ENCODE measurements around the gene LTBP1.

Gene LTBP1

GRCh38 chr2:33084433-33084832 lies 137.7 kb downstream of the LTBP1 start:
- DNase-seq, result no peak

- DNase-seq, result no peak
Observed at GRCh38 chr2:33085646-33086045, 138.9 kb downstream of the LTBP1 start.

DNA sequence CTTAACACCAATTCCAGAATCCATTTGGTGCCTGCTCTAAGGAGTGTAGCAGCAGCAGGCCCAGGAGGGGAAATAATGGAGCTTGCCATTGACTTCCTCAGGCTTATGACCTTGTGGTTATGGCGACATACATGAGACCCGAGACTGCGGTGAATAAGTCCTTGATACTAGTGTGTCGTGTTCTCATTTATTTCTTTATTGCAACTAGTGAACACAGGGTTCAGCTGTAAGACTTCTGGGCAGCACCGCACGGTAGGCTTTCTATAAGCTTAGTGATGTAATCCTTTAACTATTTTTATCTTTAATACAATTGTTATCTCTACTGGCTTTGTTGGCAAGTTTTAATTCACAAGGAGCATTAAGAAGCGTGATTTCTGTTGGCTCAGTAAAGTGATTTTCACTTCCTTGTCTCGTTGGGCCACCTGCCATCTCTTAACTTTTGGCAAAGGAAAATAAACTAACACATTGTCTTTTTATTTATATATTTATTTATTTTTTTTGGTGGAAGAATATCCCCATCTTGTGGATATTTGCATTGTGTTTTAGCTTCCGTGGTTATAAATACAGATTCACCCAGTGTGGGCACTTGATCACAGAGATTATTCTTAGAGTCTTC lies 139.8 kb downstream of the LTBP1 start:
- DNase-seq, result no peak

GRCh38 chr2:33090553-33091134 lies 143.9 kb downstream of the LTBP1 start:
- DNase-seq, result no peak

DNA sequence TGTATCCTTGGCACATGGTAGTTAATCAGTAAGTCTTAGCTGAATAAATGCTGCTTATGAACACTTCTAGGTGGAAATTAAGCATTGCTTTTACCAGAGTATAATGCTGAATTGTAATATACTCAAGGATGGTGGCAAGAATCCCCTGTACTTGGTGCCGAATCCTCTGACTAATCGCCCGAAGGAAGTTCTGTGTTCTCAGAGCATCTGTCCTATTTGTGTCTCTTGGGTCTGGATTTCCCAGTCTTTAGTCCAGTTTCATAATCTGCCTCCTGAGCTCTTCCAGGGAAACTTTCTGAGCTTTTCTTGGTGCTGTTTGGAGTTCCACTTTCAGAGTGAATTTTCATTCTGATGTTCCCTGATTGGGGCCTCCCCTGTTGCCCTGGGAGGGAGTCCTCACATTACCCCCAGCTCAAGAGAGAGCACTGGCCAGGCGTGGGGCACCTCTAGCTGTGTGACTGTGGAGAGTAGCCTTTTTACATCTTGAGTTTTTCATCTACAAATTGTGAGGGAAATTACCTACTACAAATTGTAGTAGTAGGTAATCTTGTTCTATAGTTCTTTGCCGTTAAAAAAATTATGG lies 144.9 kb downstream of the LTBP1 start:
- DNase-seq, result no peak

DNA sequence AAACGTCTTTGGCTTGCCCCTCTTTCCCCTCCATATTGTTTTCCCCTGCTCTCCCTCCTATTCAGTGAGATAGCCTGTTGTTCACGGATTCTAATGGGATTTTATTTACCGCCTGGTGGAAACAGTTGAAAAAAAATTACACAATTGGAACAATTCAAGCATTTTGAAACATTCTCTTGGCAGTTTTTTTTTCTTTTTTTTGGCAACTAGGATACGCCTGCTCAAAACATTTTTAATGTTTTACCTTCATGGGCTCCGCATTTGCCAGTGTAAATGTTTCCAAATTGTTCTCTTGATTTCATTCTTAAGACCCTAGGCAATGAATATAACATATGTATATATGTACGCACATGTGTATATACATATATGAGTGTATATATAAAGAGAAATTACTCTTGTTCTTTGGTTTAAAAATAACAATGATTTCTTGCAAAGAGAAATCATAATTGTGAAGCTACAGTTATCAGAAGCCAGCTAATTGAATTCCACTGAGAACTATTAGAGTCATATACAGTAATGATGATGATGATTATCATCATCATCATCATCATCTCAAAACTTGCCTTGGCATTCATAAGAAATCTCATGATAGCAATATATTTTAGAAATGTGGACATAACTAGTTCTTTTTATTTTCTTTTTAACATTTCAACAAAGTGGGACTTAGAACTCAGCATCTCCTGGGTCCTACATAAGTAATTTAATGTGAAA lies 146.7 kb downstream of the LTBP1 start:
- no peak for DNase-seq

DNA sequence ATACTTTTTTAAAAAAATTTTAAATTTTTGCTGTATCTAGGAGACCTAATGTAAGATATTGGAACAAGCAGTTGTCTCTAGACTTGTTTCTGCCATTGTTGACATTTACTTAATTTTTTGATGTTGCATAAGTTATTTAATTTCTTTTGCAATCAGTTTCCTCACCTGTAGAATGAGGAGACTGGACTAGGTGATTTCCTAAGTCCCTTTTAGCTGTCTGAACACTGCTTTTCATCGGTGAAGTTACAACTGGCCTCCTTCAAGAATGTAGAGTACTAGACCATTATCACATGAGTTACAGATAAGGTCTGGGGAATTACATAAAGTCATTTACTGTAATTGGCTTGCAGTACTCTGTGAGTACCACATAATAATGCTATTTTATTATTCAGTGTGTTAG lies 147.6 kb downstream of the LTBP1 start:
- DNase-seq, result no peak

GRCh38 chr2:33099989-33100388 lies 153.2 kb downstream of the LTBP1 start:
- DNase-seq, result no peak

DNA sequence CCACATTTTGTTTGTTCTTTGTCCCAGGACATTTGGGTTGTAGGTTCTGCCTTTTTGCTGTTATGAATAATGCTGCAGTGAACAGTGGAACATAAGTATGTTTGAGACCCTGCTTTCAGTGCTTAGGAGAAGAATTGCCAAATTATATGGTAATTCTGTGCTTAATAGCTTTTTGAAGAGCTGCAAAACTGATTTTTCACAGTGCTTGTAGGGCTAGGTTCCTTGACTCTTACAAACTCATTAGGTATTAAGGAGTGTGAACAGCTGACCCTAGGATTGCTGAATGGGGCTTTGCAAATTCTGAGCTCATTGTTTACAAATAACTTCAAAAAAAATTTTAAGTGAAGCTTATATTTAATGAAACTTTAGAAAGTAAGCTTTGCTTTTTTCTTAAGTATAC lies 154.2 kb downstream of the LTBP1 start:
- DNase-seq, result no peak

DNA sequence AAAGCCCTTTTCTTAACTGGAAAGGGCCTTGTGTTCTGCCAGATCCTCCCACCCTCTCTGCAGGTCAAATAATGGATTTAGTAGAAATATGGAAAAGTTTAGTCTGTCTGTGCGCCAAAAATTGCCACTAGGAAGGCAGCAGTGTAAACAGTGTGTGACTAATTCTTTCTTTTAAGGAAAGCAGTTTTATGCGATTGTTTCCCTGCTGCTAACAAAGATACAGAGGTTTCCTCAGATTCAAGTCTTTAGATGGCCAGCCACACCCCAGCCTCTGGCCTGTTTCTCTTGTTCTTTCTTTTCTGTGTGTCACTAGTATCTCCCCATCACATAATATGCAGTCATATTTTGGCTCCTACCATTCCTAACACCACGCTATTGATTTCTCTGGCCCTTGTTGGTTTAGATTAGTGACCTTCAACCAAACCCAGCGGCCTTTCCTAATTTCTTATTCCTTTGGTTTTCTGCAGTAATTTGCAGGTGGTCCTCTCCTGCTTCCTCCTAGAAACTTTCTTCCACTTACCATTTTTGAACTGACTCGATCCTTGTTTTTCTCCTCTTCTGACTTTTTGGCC lies 157.4 kb downstream of the LTBP1 start:
- no peak for DNase-seq

DNA sequence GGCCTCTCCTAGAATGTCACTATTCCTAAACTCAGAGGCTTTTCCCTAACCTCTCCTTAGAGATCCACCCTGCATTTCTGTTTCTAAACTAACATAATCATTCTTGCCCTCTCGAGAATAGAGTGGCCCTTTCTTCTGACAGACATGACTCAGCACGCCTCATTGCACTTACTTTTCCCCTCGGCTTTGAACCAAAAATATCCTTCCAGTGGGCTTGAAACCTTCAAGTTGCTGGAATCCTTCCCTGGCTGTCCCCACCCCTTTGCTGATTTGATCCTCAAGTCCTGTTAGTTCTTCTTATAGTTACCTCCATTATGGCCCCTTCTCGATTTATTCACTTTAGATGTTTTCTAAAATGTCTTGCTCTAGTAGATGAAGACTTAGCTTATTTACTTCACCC lies 158.0 kb downstream of the LTBP1 start:
- DNase-seq, result no peak

- no peak for DNase-seq
Observed at GRCh38 chr2:33106115-33106514, 159.4 kb downstream of the LTBP1 start.

GRCh38 chr2:33107690-33108482 lies 161.1 kb downstream of the LTBP1 start:
- DNase-seq, result no peak

DNA sequence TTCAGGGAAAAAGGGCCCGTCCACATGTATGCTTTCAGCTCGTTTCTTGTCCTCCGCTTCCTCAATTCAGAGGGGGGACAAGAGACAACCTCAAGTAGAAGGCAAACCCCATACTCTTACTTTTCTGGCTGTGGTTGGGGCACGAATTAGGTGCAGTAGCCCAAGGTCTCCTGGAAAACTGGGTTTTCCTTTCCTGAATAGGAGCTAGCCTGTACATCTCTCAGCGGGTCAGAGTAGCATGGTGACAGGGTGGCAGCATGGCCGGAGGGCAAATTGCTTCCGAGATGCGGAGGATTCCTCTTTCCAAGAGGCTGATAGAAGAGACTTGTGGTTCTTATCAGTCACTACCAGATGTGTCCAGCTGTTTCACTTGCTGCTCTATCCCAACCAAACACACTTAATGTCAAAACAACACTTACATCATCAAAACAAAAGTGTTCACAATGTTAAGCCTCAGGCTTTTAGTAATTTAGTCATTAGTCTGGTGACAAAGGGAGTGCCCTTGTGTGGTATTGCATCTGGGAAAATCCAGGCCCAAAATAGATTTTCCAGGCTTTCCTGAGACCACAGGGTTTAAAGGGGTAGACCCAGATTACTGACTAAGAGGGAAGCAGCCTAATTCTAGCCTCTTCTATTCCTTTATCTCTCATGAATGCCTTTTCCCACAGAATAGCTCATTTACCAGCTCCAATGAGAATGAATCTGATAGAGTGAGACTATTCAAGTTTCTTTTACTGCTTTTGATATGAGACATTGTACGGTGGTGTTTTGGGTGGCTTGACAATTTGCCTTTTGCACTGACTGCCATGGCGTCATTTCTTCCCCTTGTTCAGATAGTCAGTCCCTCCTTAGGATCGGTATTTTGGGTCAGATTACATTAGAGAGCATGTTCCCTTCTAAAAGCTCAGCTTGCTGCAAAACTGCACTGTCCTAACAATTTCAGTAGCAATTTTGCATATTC lies 162.0 kb downstream of the LTBP1 start:
- no peak for DNase-seq

GRCh38 chr2:33110461-33110860 lies 163.7 kb downstream of the LTBP1 start:
- no peak for DNase-seq

- DNase-seq, result no peak
Observed at GRCh38 chr2:33111002-33111446, 164.3 kb downstream of the LTBP1 start.

GRCh38 chr2:33115196-33115595 lies 168.4 kb downstream of the LTBP1 start:
- no peak for DNase-seq

DNA sequence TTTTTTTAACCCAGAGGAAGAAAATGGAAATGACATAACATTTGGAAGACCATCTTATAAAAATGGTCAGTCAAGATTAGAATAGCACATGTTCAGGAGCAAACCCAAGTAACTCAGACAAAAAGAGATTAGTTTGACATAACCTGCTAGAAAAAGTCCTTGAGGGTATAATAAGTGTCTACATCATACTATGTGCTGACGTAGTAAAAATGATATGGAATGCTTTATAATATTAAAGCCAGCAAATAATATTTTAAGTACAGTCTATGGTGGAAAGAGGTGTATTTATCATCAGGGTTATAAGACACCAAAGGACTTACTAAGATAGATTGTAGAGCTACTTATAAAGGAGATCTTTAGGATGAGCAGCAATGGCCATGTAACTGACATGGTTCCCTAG lies 169.0 kb downstream of the LTBP1 start:
- DNase-seq, result no peak

DNA sequence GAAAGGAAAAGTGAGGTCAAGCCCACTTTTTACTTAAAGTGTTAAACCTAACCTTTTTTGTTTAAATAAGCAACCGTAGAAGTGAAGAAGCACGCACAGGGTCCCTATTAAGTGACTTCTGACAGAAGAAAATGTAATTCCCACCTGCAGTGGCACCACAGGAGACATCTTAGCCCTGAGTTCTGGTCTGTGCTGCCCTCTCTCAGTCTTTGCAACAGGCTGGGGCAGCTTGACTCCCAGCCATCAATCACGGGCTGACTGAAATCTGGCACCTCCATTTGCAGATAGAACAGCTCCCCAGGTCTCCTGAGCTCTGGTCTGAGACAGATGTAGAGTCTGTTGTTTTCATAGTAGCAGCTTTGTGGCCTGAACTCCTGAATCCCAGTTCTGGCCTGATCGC lies 170.0 kb downstream of the LTBP1 start:
- no peak for DNase-seq

- DNase-seq, result no peak
Observed at GRCh38 chr2:33118651-33119050, 171.9 kb downstream of the LTBP1 start.

- DNase-seq, result no peak
Observed at GRCh38 chr2:33121416-33121815, 174.7 kb downstream of the LTBP1 start.

DNA sequence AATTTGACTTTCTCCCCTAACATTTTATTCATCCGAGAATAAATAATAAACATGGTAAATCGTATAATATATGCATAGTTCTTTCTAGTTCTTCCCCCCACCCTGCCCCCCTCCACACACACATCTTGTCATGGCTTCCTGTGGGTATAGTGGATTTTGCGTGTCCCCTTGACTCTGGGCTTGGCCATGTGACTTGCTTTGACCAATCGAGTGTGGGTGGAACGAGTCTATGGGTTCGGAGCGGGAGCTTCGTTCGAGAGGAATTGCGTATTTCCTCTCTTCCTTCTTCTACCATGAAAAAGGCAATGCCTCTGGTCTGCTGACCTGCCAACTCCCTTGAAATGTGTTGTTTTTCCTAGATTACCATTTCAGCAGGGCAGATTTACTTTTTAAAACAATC lies 175.2 kb downstream of the LTBP1 start:
- DNase-seq, result no peak
